Esophagus squamous epithelium (tissue), 5 donors: Measurements from ENCODE around the gene SMIM21. TPM values are rescaled to one million over a fixed set of nuclear protein-coding genes. Genes with fewer than 3 reads are reported as not detected.

Source experiments
- DNase-seq: peaks from one replicate; lab custom pipeline; 2025; lab: John Stamatoyannopoulos, UW
- H3K27ac ChIP-seq, 4 donors: fragments of 200-600 bp; sonication (generic); one replicate each; pipeline ENCODE4 v1.5.1; 2016 to 2019; ENCODE audit warnings: mild to moderate bottlenecking in 1 of 4
- H3K27me3 ChIP-seq, 4 donors: fragments of 200-600 bp; sonication (generic); 1 replicate in 3 of 4; 2 replicates in 1 of 4; pipeline versions ENCODE4 v1.5.1 to v1.6.0; 2017 to 2021; ENCODE audit warnings: antibody characterized with exemption in 1 of 4
- H3K36me3 ChIP-seq, 3 donors: fragments of 200-600 bp; sonication (generic); one replicate each; pipeline ENCODE4 v1.5.1; 2016 to 2019
- H3K4me1 ChIP-seq, 3 donors: fragments of 200-600 bp; sonication (generic); one replicate each; pipeline ENCODE4 v1.5.1; 2017 to 2019
- H3K4me3 ChIP-seq, 4 donors: fragments of 200-600 bp; sonication (generic); 1 replicate in 3 of 4; 2 replicates in 1 of 4; pipeline ENCODE4 v1.5.1; 2016 to 2019; ENCODE audit warnings: mild to moderate bottlenecking in 2 of 4, moderate library complexity in 1 of 4
- H3K9me3 ChIP-seq, 3 donors: fragments of 200-600 bp; sonication (generic); one replicate each; pipeline ENCODE4 v1.5.1; 2016 to 2019
- CTCF ChIP-seq, 6 experiments: fragments of 450-650 bp in 4 of 6; fragments of 200-600 bp in 2 of 6; sonication (generic) in 2 of 6; IDR thresholded peaks; one replicate each; pipeline ENCODE4 v1.5.1; 2016 to 2019; ENCODE audit warnings: antibody characterized with exemption in 6 of 6, mild to moderate bottlenecking in 4 of 6, moderate library complexity in 4 of 6
- POLR2A ChIP-seq, 4 donors: fragments of 450-650 bp; IDR thresholded peaks; one replicate each; pipeline ENCODE4 v1.6.1; 2017; ENCODE audit warnings: antibody characterized with exemption in 4 of 4, mild to moderate bottlenecking in 4 of 4, moderate library complexity in 3 of 4
- WGBS, 2 donors: methylation state at CpG; one replicate each; pipeline ENCODE4 v1.1.5; 2018; 5-methylcytosine and 5-hydroxymethylcytosine counted together
- intact Hi-C: fragments of 100-400 bp; cut with DNase I; formaldehyde crosslinking; loops from one replicate; pipeline ENCODE4 v1.15.0; 2022
- total RNA-seq, 4 donors: library from RNA; depleted of rRNA; stranded (reverse); fragments of >200 nt; gene quantifications; one replicate each; pipeline ENCODE4 v1.1.0, GENCODE V29; 2016
- donor health status: DM: yes; HTN: yes; CAD: no.

SMIM21 gene
- total RNA-seq, 4 donors from 2014 or later, result not detected

DNA sequence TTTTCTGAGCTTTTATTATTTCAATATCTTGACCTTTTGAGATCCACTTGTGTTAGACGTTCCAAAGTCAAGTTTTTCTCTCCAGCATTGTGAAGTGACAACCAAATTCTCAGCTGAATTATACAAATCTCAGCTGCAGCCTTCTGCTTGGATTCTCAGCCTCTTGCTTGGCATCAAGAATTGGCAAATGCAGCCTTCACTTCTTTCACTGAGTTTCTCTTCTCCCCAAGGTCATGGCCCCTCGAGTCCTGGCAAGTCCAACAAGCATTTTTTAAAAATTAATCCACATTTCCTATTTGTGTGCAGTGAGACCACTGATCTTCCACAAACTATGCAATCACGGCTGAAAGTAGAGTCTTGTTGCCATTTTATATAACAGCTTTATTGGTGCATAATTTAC is 23.4 kb upstream of the SMIM21 start:
- WGBS, 2 donors, result 39 to 46% methylated on average over 3 of the region's 3 CpGs
- TF ChIP-seq POLR2A (IDR thresholded peaks at IDR 0.05) (no peak), CTCF (IDR thresholded peaks at IDR 0.05) (no peak)
- intact Hi-C loops, result no loop called here
- peaks cover 0 to 16% (median 0%) of the 10 kb centered on the region in 4 donors for H3K27me3 ChIP-seq
- peaks cover 0 to 11% (median 9%) of the 10 kb centered on the region in 3 donors for H3K4me1 ChIP-seq
- H3K36me3 ChIP-seq, result no peaks in the 10 kb centered on the region
- H3K9me3 ChIP-seq, result no peaks in the 10 kb centered on the region
- DNase-seq, result no peak
- H3K4me3 ChIP-seq, result no peak overlapping the region
- no peak overlapping the region for H3K27ac ChIP-seq

GRCh38 chr18:75441896-75442295 is 14.4 kb upstream of the SMIM21 start:
- peaks cover 0 to 10% (median 0%) of the 10 kb centered on the region in 4 donors for H3K27me3 ChIP-seq
- no peaks in the 10 kb centered on the region for H3K36me3 ChIP-seq
- H3K4me1 ChIP-seq, result no peaks in the 10 kb centered on the region
- H3K9me3 ChIP-seq, result no peaks in the 10 kb centered on the region
- H3K4me3 ChIP-seq, result no peak overlapping the region
- no peak overlapping the region for H3K27ac ChIP-seq
- WGBS, 2 donors, result 71 to 75% methylated on average over 5 of the region's 5 CpGs
- DNase-seq, result no peak
- TF ChIP-seq CTCF (IDR thresholded peaks at IDR 0.05) (no peak), POLR2A (IDR thresholded peaks at IDR 0.05) (no peak)
- intact Hi-C loops, result no loop called here

DNA sequence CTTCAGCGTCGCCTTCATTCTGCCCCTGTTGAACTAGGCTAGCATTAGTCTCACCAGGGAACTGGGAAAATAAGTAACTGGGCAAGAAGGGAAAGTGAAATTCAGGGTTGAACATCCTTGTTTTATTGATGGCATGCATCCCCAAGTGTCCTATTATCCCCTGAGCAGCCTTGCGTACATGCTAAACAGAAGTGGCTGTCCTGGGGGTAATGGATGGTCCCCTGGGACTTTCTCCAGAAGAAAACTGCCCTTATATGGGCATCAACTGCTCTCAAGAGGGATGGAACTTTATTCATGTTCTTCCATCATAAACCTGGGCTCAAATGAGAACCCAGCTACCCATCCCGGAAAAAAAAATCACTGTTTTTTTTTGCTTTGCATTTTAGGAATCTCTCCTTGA is 11.8 kb upstream of the SMIM21 start:
- intact Hi-C loops, result no loop called here
- H3K4me1 ChIP-seq, result no peaks in the 10 kb centered on the region
- no peak for DNase-seq
- no peaks in the 10 kb centered on the region for H3K36me3 ChIP-seq
- TF ChIP-seq CTCF (IDR thresholded peaks at IDR 0.05) (no peak), POLR2A (IDR thresholded peaks at IDR 0.05) (no peak)
- H3K27ac ChIP-seq, result no peak overlapping the region
- 82 to 89% methylated on average over 4 of the region's 4 CpGs for WGBS, 2 donors
- H3K4me3 ChIP-seq, result no peak overlapping the region
- no peaks in the 10 kb centered on the region for H3K9me3 ChIP-seq
- H3K27me3 ChIP-seq, result peaks cover 0 to 14% (median 0%) of the 10 kb centered on the region in 4 donors

GRCh38 chr18:75438891-75439290 is 11.4 kb upstream of the SMIM21 start:
- Histone ChIP-seq H3K9me3 (no peaks in the 10 kb centered on the region), H3K4me1 (no peaks in the 10 kb centered on the region), H3K27ac (no peak overlapping the region), H3K4me3 (no peak overlapping the region), H3K36me3 (no peaks in the 10 kb centered on the region), H3K27me3 (peaks cover 0 to 19% (median 0%) of the 10 kb centered on the region in 4 donors)
- TF ChIP-seq POLR2A (IDR thresholded peaks at IDR 0.05), result no peak
- no peak for TF ChIP-seq CTCF (IDR thresholded peaks at IDR 0.05)
- intact Hi-C loops, result no loop called here
- DNase-seq, result no peak
- 38 to 43% methylated on average over 1 to 3 of the region's 3 CpGs for WGBS, 2 donors

DNA sequence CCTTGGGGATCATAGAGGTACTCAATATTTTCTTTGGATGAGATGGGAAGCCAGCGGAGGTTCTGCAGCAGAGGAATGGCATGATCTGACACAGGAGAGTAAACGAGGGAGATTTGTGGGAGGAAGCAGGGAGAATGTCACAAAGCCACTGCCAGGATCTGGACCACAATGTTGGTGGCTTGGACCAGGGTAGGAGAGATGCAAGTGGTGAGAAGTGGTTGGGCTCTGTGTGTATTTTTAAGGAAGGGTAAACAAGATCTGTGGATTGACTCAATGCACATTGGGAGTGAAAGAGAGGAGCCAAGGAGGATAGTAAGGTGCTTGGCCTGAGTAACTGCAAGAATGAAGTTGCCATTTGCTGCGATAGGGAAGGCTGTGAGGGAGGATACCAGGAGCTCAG is 10.5 kb upstream of the SMIM21 start:
- H3K4me1 ChIP-seq, result no peaks in the 10 kb centered on the region
- TF ChIP-seq POLR2A (IDR thresholded peaks at IDR 0.05), result no peak
- no peak for TF ChIP-seq CTCF (IDR thresholded peaks at IDR 0.05)
- intact Hi-C loops, result no loop called here
- 77 to 84% methylated on average over 3 of the region's 3 CpGs for WGBS, 2 donors
- no peak overlapping the region for H3K27ac ChIP-seq
- no peak overlapping the region for H3K4me3 ChIP-seq
- DNase-seq, result no peak
- H3K36me3 ChIP-seq, result no peaks in the 10 kb centered on the region
- peaks cover 0 to 24% (median 0%) of the 10 kb centered on the region in 4 donors for H3K27me3 ChIP-seq
- H3K9me3 ChIP-seq, result no peaks in the 10 kb centered on the region
